ENCODE results near the gene CLDN19.

Gene CLDN19, protein sequence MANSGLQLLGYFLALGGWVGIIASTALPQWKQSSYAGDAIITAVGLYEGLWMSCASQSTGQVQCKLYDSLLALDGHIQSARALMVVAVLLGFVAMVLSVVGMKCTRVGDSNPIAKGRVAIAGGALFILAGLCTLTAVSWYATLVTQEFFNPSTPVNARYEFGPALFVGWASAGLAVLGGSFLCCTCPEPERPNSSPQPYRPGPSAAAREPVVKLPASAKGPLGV

DNA sequence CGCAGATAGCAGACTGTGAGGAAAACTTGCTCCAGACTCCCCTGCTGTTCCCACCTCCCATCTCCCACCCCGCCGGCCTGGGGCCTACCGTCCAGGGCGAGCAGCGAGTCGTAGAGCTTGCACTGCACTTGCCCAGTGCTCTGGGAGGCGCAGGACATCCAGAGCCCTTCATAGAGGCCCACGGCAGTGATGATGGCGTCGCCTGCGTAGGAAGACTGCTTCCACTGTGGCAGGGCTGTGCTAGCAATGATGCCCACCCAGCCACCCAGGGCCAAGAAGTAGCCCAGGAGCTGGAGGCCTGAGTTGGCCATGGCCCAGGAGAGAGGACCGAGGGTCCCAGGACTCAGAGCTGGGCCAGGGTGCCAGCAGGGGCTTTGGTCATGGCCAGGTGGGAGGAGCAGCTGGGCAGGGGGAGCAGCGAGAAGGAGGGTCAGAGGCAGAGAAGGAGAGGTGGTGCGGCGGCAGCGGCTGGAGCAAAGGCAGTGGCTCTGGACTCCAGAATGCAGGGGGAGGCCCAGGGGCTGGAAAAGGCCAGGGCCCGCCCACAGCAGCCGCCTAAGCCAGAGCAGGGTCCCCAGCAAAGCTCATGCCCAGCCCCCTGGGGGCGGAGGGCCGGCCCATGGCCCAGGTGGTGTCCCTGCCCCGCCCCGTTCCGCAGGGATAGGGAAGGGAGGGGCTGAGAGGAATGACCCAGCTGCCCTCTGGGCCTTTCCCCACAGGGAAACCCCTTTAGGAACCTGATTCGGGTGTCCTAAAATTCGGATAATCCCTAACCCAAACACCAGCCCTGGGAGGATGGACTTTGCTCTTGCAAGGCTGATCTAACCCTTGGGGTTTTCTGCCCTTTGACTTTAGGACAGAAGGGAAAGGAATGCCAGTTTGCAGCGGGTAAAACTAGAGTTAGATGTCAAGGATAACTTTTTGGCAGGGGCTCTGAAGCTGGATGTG, at the start of gene CLDN19:
Gene CLDN19 (minus strand): TSS at position 484 of the 948 bp plus-strand sequence. CDS start 173 bp downstream, at position 311.
- Histone ChIP-seq H3K4me3 (no peak within 1 kb of the TSS), H3K27ac (no peak within 1 kb of the TSS), H3K36me3 (peaks cover 0 to 2% (median 0%) of the 10 kb centered on the region in 3 donors), H3K27me3 (no peaks in the 10 kb centered on the region), H3K9me3 (no peaks in the 10 kb centered on the region), H3K4me1 (no peaks in the 10 kb centered on the region)
- no peak for DNase-seq
- intact Hi-C loops (cut with DNase I; ENCODE audit: low total_unique reads) = loop anchor here (10.0 kb wide), 1 partner anchor 155 kb away; no protein-coding TSS in a partner anchor
- TF ChIP-seq, protein P1, sequence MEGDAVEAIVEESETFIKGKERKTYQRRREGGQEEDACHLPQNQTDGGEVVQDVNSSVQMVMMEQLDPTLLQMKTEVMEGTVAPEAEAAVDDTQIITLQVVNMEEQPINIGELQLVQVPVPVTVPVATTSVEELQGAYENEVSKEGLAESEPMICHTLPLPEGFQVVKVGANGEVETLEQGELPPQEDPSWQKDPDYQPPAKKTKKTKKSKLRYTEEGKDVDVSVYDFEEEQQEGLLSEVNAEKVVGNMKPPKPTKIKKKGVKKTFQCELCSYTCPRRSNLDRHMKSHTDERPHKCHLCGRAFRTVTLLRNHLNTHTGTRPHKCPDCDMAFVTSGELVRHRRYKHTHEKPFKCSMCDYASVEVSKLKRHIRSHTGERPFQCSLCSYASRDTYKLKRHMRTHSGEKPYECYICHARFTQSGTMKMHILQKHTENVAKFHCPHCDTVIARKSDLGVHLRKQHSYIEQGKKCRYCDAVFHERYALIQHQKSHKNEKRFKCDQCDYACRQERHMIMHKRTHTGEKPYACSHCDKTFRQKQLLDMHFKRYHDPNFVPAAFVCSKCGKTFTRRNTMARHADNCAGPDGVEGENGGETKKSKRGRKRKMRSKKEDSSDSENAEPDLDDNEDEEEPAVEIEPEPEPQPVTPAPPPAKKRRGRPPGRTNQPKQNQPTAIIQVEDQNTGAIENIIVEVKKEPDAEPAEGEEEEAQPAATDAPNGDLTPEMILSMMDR (IDR thresholded peaks at IDR 0.05) = no peak

DNA sequence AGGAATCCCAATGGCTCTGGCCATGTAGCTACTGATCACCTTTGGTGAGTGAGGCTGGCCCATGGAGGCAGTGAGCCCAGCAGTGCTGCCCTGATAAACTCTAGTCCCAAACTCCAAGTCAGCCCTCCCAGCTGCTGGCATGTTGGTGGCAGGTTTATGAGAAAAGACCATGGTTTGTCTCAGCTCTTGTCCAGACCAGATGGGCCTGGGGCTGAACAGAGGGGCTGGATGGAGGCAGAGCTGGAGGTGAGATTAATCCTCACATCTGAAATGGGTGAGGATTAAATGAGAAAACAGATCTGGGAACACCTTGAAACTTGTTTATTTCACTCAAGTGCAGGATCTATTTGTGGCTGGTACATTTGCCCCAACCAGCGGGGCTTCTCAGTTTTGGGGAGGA, 48.0 kb upstream of the CLDN19 start:
- intact Hi-C loops (cut with DNase I; ENCODE audit: low total_unique reads) = loop anchor here (5.0 to 10.0 kb wide), 2 partner anchors 287 to 1031 kb away; no protein-coding TSS in a partner anchor

DNA sequence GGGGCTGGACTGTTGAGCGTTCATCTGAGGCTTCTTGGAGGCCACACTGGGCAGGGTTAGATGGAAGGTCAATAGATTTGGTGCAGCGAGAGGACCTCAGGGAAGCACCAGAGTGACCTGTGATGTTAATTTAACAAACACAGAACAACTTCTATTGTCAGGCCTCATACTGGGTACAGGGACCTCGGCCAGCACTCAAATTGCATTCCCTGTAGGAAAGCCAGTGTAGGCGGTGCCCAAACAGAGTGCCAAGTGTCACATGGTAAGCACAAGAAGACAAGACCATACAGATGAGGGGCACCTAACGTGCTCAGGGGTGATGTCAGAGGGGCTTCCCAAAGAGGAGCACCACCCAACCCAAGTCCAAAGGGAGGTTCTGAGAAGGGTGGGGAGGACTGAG, 46.1 kb upstream of the CLDN19 start:
- no peak for DNase-seq
- intact Hi-C loops (cut with DNase I; ENCODE audit: low total_unique reads) = loop anchor here (5.0 to 10.0 kb wide), 2 partner anchors 289 to 1029 kb away; no protein-coding TSS in a partner anchor
- TF ChIP-seq, protein P1 (IDR thresholded peaks at IDR 0.05) = no peak
- Histone ChIP-seq H3K9me3 (no peaks in the 10 kb centered on the region), H3K4me1 (peaks cover 0 to 14% (median 10%) of the 10 kb centered on the region in 4 donors), H3K4me3 (no peak overlapping the region), H3K27me3 (no peaks in the 10 kb centered on the region), H3K36me3 (peaks cover 0 to 17% (median 10%) of the 10 kb centered on the region in 3 donors), H3K27ac (no peak overlapping the region)

More for the DNA sequence above, 48.0 kb upstream of the CLDN19 start:
- no peak for DNase-seq
- TF ChIP-seq, protein P1 (IDR thresholded peaks at IDR 0.05) = no peak
- Histone ChIP-seq H3K4me1 (peaks cover 0 to 14% (median 10%) of the 10 kb centered on the region in 4 donors), H3K36me3 (peaks cover 0 to under 1% (median 0%) of the 10 kb centered on the region in 3 donors), H3K9me3 (no peaks in the 10 kb centered on the region), H3K27me3 (no peaks in the 10 kb centered on the region), H3K4me3 (no peak overlapping the region), H3K27ac (no peak overlapping the region)

DNA sequence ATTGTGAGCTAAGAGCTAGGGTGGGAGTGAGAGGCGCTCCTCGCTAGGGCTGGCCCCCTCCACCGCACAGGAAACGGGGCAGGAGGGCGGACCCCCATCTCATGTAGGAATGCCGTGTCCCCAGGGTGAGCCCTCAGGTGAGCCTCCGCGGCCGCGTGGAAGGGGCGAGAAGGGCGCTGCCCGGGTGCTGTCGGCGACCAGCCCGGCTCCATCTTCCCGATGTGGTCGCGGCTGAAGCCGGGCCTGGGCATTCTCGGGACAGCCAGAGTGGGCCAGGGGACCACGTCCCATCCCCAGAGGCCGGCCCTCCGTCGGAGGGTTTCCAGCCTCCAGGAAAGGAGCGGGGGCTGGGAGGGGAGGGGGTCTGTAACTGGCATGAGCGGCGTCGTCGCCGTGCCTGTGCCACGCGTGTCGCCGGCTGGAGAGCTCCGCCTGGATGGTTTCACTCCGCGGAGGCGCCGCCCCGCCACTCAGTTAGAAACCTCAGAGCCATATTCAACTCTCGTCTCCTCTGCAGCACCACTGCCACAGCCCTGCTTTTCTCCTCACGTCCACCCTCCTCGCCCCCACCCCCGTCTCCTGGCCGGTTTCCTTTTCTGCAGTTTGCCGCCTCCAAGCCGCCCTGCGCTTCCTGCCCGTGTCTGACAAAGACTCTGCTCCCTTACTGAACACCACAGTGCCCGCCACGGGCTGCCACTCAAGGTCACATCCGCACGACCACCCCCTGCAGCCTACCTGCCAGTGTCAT, 45.1 kb upstream of the CLDN19 start, which contains the start of gene TMEM269:
Gene TMEM269 (plus strand): TSS at position 46 of the 748 bp plus-strand sequence. CDS start 4,903 bp downstream, outside the sequence.
- H3K9me3 ChIP-seq = no peaks in the 10 kb centered on the region
- peaks cover 0 to 27% (median 14%) of the 10 kb centered on the region in 3 donors for H3K36me3 ChIP-seq
- TF ChIP-seq, protein P1 (IDR thresholded peaks at IDR 0.05) = no peak
- peak in 1 of 2 donors; percentile 68 for DNase-seq
- peak within 1 kb of the TSS; percentile 42 to 48 for H3K4me3 ChIP-seq
- intact Hi-C loops (cut with DNase I; ENCODE audit: low total_unique reads) = loop anchor here (5.0 to 10.0 kb wide), 2 partner anchors 290 to 1028 kb away; no protein-coding TSS in a partner anchor
- no peaks in the 10 kb centered on the region for H3K27me3 ChIP-seq
- H3K27ac ChIP-seq = no peak within 1 kb of the TSS
- peaks cover 0 to 14% (median 10%) of the 10 kb centered on the region in 4 donors for H3K4me1 ChIP-seq

DNA sequence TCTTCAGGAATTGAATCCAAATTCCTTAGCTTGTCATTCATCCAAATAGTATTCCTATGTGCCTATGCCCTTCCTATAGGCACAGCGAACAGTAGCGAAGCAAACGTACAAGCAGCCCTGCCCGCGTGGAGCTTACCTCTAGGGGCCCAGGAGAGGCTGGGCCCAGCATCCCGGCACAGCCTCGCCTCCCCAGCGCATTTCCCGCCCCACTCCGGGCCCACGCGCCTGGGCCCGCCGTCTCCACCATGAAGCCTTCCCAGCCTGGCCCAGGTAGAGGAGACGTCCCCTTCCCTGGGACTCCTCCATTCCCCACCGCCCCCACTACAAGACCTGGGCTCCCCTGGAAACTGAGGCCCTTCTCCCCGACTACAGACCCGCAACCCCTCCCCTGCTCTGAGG, 44.5 kb upstream of the CLDN19 start:
- DNase-seq = no peak
- no peaks in the 10 kb centered on the region for H3K9me3 ChIP-seq
- peaks cover 0 to 14% (median 10%) of the 10 kb centered on the region in 4 donors for H3K4me1 ChIP-seq
- H3K27ac ChIP-seq = no peak overlapping the region
- intact Hi-C loops (cut with DNase I; ENCODE audit: low total_unique reads) = loop anchor here (10.0 kb wide), 1 partner anchor 290 kb away; no protein-coding TSS in a partner anchor
- TF ChIP-seq, protein P1 (IDR thresholded peaks at IDR 0.05) = no peak
- H3K4me3 ChIP-seq = peak overlapping the region; percentile 42 to 48
- H3K36me3 ChIP-seq = peaks cover 0 to 33% (median 14%) of the 10 kb centered on the region in 3 donors
- H3K27me3 ChIP-seq = no peaks in the 10 kb centered on the region
